ENCODE results near the gene CACNA1G. TPM values are rescaled to one million over a fixed set of nuclear protein-coding genes. Genes with fewer than 3 reads are reported as not detected.

CACNA1G gene
- total RNA-seq, 1 donor from 2014 or later = 0.07 TPM

GRCh38 chr17:50613007-50613992 is 52.8 kb downstream of the CACNA1G start:
- intact Hi-C loops (cut with micrococcal nuclease) = no loop called here
- Mint-ChIP-seq H3K36me3 (ENCODE audit: low read depth) (no peaks in the 10 kb centered on the region), H3K4me1 (peaks cover 3% of the 10 kb centered on the region), H3K27ac (no peak overlapping the region), H3K27me3 (peaks cover 6% of the 10 kb centered on the region), H3K9me3 (no peaks in the 10 kb centered on the region), H3K4me3 (no peak overlapping the region)
- ATAC-seq (ENCODE audit: low read depth) = no peak
- TF ChIP-seq CTCF (IDR thresholded peaks at IDR 0.05) = no peak
- ChIA-PET POLR2A (no interaction called here), CTCF (no interaction called here)
- no peak for DNase-seq

GRCh38 chr17:50614471-50615051 is 54.0 kb downstream of the CACNA1G start:
- DNase-seq (no peak), ATAC-seq (ENCODE audit: low read depth) (no peak)
- no peak overlapping the region for H3K27ac Mint-ChIP-seq
- intact Hi-C loops (cut with micrococcal nuclease) = no loop called here
- POLR2A ChIA-PET = no interaction called here
- no peaks in the 10 kb centered on the region for H3K36me3 Mint-ChIP-seq (ENCODE audit: low read depth)
- peaks cover 3% of the 10 kb centered on the region for H3K4me1 Mint-ChIP-seq
- H3K27me3 Mint-ChIP-seq = peaks cover 10% of the 10 kb centered on the region
- no peaks in the 10 kb centered on the region for H3K9me3 Mint-ChIP-seq
- H3K4me3 Mint-ChIP-seq = no peak overlapping the region
- no peak for TF ChIP-seq CTCF (IDR thresholded peaks at IDR 0.05)
- CTCF ChIA-PET = no interaction called here

GRCh38 chr17:50615828-50616227 is 55.3 kb downstream of the CACNA1G start:
- DNase-seq = no peak
- peaks cover 3% of the 10 kb centered on the region for H3K4me1 Mint-ChIP-seq
- POLR2A ChIA-PET = no interaction called here
- H3K4me3 Mint-ChIP-seq = no peak overlapping the region
- no peak overlapping the region for H3K27ac Mint-ChIP-seq
- ATAC-seq (ENCODE audit: low read depth) = no peak
- H3K27me3 Mint-ChIP-seq = peaks cover 14% of the 10 kb centered on the region
- no peak for TF ChIP-seq CTCF (IDR thresholded peaks at IDR 0.05)
- H3K36me3 Mint-ChIP-seq (ENCODE audit: low read depth) = no peaks in the 10 kb centered on the region
- H3K9me3 Mint-ChIP-seq = no peaks in the 10 kb centered on the region
- CTCF ChIA-PET = no interaction called here
- intact Hi-C loops (cut with micrococcal nuclease) = no loop called here

- H3K27me3 Mint-ChIP-seq = peaks cover 20% of the 10 kb centered on the region
- ATAC-seq (ENCODE audit: low read depth) = no peak
- peaks cover 3% of the 10 kb centered on the region for H3K4me1 Mint-ChIP-seq
These were observed 57.8 kb downstream of the CACNA1G start for GRCh38 chr17:50618300-50618699.

More at GRCh38 chr17:50618300-50618699, 57.8 kb downstream of the CACNA1G start:
- POLR2A ChIA-PET = no interaction called here
- CTCF ChIA-PET = no interaction called here
- no peak for TF ChIP-seq CTCF (IDR thresholded peaks at IDR 0.05)
- no peaks in the 10 kb centered on the region for H3K9me3 Mint-ChIP-seq
- intact Hi-C loops (cut with micrococcal nuclease) = no loop called here
- DNase-seq = no peak
- no peaks in the 10 kb centered on the region for H3K36me3 Mint-ChIP-seq (ENCODE audit: low read depth)
- no peak overlapping the region for H3K27ac Mint-ChIP-seq
- H3K4me3 Mint-ChIP-seq = no peak overlapping the region

All from activated B cell treated with CpG ODN at 0.5 μM for 24 hours (primary cell).